GM12878 (cell line): Measurements from ENCODE around the gene TPP2. TPM values are rescaled to one million over a fixed set of nuclear protein-coding genes. Genes with fewer than 3 reads are reported as not detected.

Experiments used
- ATAC-seq: fragments of 200-7000 bp; cut with Tn5 transposase; 3 replicates; pipeline ENCODE4 v1.9.1; 2020; ENCODE audit warnings: mild to moderate bottlenecking, moderate library complexity
- BruUV-seq: library from RNA; stranded (reverse); fragments of 400-500 nt; replicated peaks from 2 replicates; lab custom pipeline; 2021; lab: Mats Ljungman, UMichigan
- CTCF ChIA-PET: fragments of 300-600 bp; sonication (Branson Sonifier 250); formaldehyde crosslinking; extraction: SDS; loops from one replicate; lab custom pipeline; 2021; ENCODE audit warnings: inconsistent platforms; lab: Yijun Ruan, JAX
- POLR2A ChIA-PET: fragments of 350-600 bp; formaldehyde crosslinking; extraction: SDS; loops from one replicate; lab custom pipeline; 2021; ENCODE audit warnings: inconsistent platforms; lab: Charles Lee
- RAD21 ChIA-PET: fragments of 300-600 bp; sonication (Branson Sonifier 250); formaldehyde crosslinking; loops from one replicate; lab custom pipeline; 2023; ENCODE audit warnings: antibody characterized with exemption; ENCODE audit not compliant: unreplicated experiment; lab: Charles Lee
- SMC1A ChIA-PET: fragments of 300-600 bp; sonication (Branson Sonifier 250); formaldehyde crosslinking; loops from one replicate; lab custom pipeline; 2023; ENCODE audit not compliant: unreplicated experiment, uncharacterized antibody; lab: Charles Lee
- DNase-seq: peaks from one replicate; pipeline ENCODE4 v3.0.0-alpha.2; 2011; ENCODE audit warnings: low read depth, low spot score
- FAIRE-seq: peaks from 3 replicates; lab custom pipeline; 2011; peaks lifted over from hg19 to GRCh38; lab: Jason Lieb, UNC
- H2AFZ ChIP-seq: 2 replicates; pipeline ENCODE4 v1.6.0; 2011; ENCODE audit warnings: low read depth, low read length, control low read depth; ENCODE audit not compliant: control insufficient read depth
- H3K27ac ChIP-seq: 2 replicates; pipeline ENCODE4 v1.5.1; 2011; ENCODE audit warnings: control low read depth; ENCODE audit not compliant: control insufficient read depth, insufficient read depth
- H3K27me3 ChIP-seq, 2 experiments: replicated peaks in 1 of 2; 2 replicates each; pipeline versions ENCODE4 v1.6.0 to v1.6.1; 2011; ENCODE audit warnings: low read length in 1 of 2; ENCODE audit not compliant: control insufficient read depth in 2 of 2, insufficient read depth in 2 of 2
- H3K36me3 ChIP-seq, 2 experiments: 2 replicates each; pipeline ENCODE4 v1.5.1; 2011; ENCODE audit warnings: low read length in 1 of 2; ENCODE audit not compliant: control insufficient read depth in 2 of 2, insufficient read depth in 2 of 2
- H3K4me1 ChIP-seq: 2 replicates; pipeline ENCODE4 v1.6.1; 2011; ENCODE audit warnings: mild to moderate bottlenecking, low read length, moderate library complexity, mixed read lengths; ENCODE audit not compliant: control insufficient read depth, insufficient read depth
- H3K4me2 ChIP-seq: 2 replicates; pipeline ENCODE4 v1.6.0; 2011; ENCODE audit warnings: control low read depth; ENCODE audit not compliant: control insufficient read depth, insufficient read depth
- H3K4me3 ChIP-seq: fragments of 200-600 bp; sonication (generic); 2 replicates; pipeline ENCODE4 v1.5.1; 2016
- H3K79me2 ChIP-seq: 2 replicates; pipeline ENCODE4 v1.6.0; 2011; ENCODE audit warnings: low read length; ENCODE audit not compliant: control insufficient read depth, insufficient read depth
- H3K9ac ChIP-seq: 2 replicates; pipeline ENCODE4 v1.8.0; 2011; ENCODE audit warnings: low read length, control low read depth, mixed read lengths; ENCODE audit not compliant: control insufficient read depth, insufficient read depth
- H3K9me3 ChIP-seq: replicated peaks from 3 replicates; pipeline ENCODE4 v1.5.1; 2011; ENCODE audit warnings: mild to moderate bottlenecking, low read length; ENCODE audit not compliant: control insufficient read depth, insufficient read depth
- H4K20me1 ChIP-seq: 2 replicates; pipeline ENCODE4 v1.6.0; 2011; ENCODE audit not compliant: control insufficient read depth, insufficient read depth
- EGR1 ChIP-seq, 2 experiments: IDR thresholded peaks; 1 replicate in 1 of 2; 2 replicates in 1 of 2; pipeline ENCODE4 v1.6.1; 2011 to 2012; ENCODE audit warnings: low read depth in 2 of 2, low read length in 2 of 2, borderline replicate concordance in 1 of 2, mild to moderate bottlenecking in 1 of 2, moderate library complexity in 1 of 2
- ELK1 ChIP-seq: IDR thresholded peaks from 2 replicates; pipeline ENCODE4 v1.6.1; 2012; ENCODE audit warnings: low read depth, low read length, improper control_type of control experiment
- GATAD2B ChIP-seq: fragments of 450-650 bp; conservative IDR thresholded peaks from 2 replicates; pipeline ENCODE4 v1.6.1; 2017; ENCODE audit warnings: low read depth, mild to moderate bottlenecking, moderate library complexity
- LARP7 ChIP-seq: fragments of 450-650 bp; IDR thresholded peaks from 2 replicates; pipeline ENCODE4 v1.6.1; 2017; ENCODE audit warnings: mild to moderate bottlenecking
- PAX8 ChIP-seq: fragments of 450-650 bp; IDR thresholded peaks from 2 replicates; pipeline ENCODE4 v1.6.1; 2017; ENCODE audit warnings: mild to moderate bottlenecking, moderate library complexity
- REST ChIP-seq: IDR thresholded peaks from 2 replicates; pipeline ENCODE4 v1.6.1; 2012; ENCODE audit warnings: mild to moderate bottlenecking, low read depth, low read length
- SIX5 ChIP-seq: IDR thresholded peaks from 2 replicates; pipeline ENCODE4 v1.6.1; 2011; ENCODE audit warnings: mild to moderate bottlenecking, low read depth, low read length, moderate library complexity; ENCODE audit not compliant: severe bottlenecking
- SMAD5 ChIP-seq: IDR thresholded peaks from 2 replicates; pipeline ENCODE4 v1.6.1; 2016; ENCODE audit warnings: antibody characterized with exemption, low read depth
- USF2 ChIP-seq: IDR thresholded peaks from 2 replicates; pipeline ENCODE4 v1.6.1; 2011; ENCODE audit warnings: low read depth, low read length, improper control_type of control experiment, borderline replicate concordance
- ZNF207 ChIP-seq: fragments of 450-650 bp; IDR thresholded peaks from 2 replicates; pipeline ENCODE4 v1.6.1; 2014; ENCODE audit warnings: antibody characterized with exemption, mild to moderate bottlenecking, borderline replicate concordance
- WGBS: methylation state at CpG from one replicate; pipeline ENCODE4 v1.1.6; 2016; ENCODE audit warnings: low lambda C conversion rate; ENCODE audit not compliant: insufficient replicate concordance, insufficient coverage; ENCODE audit errors: missing lambda C conversion rate; 5-methylcytosine and 5-hydroxymethylcytosine counted together
- in situ Hi-C: fragments of 300-500 bp; cut with MboI; formaldehyde crosslinking; loops from 9 replicates; pipeline ENCODE4 v1.14.3; 2018; ENCODE audit warnings: mixed read lengths
- intact Hi-C: fragments of 100-400 bp; cut with micrococcal nuclease; formaldehyde crosslinking; loops from one replicate; pipeline ENCODE4 v1.14.2; 2022; ENCODE audit not compliant: unreplicated experiment
- polyA plus RNA-seq, 11 experiments: library from polyadenylated mRNA; depleted of rRNA in 4 of 11; unstranded in 6 of 11; stranded (reverse) in 5 of 11; fragments of >200 nt; fragmentation: Nextera tagmentation in 4 of 11; fragmentation: Illumina TruSeq in 1 of 11; extraction: Ambion mirVana in 4 of 11; extraction: Trizol in 1 of 11; gene quantifications; 1 replicate in 1 of 11; 2 replicates in 10 of 11; pipeline versions ENCODE4 v1.2.1 to v1.2.3, GENCODE V29; 2011 to 2016; ENCODE audit warnings: inconsistent platforms in 2 of 11, missing spikeins in 2 of 11, low read depth in 1 of 11
- total RNA-seq, 4 experiments: library from RNA; depleted of rRNA in 3 of 4; stranded (reverse); fragments of >200 nt in 3 of 4; fragmentation: Illumina TruSeq in 1 of 4; extraction: Trizol in 1 of 4; gene quantifications; 2 replicates each; pipeline versions ENCODE4 v1.2.1 to v1.2.3, GENCODE V29; 2013 to 2021
- TF ChIP-seq, protein P1 (sequence below): fragments of 150-350 bp; IDR thresholded peaks from 2 replicates; pipeline ENCODE4 v1.6.1; 2014; ENCODE audit warnings: mild to moderate bottlenecking, low read depth, low read length
- TF ChIP-seq, protein P2 (sequence below): IDR thresholded peaks from 2 replicates; pipeline ENCODE4 v1.6.1; 2012; ENCODE audit warnings: low read length, inconsistent platforms

TPP2 gene
- total and polyA plus RNA-seq, 10 of the 15 experiments (the other 5 are each of a cell fraction or from before 2014, with no cell fraction given): 18.4 to 82.3 (median 55.4) TPM

DNA sequence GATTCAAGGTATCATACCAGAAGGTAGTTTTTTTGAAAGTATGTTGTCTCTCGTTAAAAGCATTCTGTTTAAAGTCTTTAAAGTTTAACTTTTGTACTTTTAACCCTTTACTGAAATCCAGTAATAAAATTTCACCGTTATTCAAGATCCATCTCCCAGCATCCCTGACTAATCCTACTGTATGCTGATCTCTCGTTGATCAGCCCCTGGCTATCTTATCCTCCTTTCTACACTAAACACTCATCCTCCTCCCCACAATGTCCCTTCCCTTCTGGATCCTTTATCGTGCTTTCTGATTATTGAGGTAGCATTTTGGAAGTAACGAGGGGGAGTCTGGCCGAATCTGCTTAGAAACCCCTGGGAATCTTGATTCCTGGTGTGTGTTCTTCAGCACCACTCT, 1.3 kb downstream of the TPP2 start (continued):
- TF ChIP-seq REST (no peak), ZNF207 (no peak)

DNA sequence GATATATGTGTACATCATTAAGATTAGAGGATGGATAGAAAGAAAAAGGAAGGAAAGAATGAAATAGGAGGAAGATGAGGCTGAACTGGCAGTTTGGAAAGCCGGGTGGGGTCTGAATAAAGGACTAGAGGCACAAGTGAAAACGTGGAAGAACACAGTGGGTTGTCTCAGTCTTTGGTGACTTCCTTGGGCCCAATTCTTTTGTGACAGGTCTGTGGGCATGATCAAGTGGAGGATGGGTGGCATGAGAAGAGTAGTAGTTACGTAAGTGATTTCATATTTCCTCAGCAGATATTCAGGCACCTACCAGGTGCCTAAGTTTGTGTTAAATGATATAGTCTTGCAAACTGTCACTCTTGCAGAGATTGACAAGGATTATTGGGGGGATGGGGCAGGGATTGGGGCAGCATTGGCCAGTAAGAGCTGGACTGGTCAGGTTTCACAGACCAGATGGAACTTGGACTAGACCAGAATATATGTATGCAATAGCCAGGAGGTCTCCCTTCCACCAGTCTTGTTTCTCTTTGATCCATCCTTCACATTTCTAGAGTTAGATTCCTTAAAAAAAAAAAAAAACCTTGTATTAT, 2.7 kb downstream of the TPP2 start:
- 37% methylated on average over 3 of the region's 3 CpGs for WGBS
- peaks cover 93% of the 10 kb centered on the region for H3K79me2 ChIP-seq
- no peaks in the 10 kb centered on the region for H3K9me3 ChIP-seq
- peak overlapping the region; percentile 9; the same call in 1 of the 2 replicates for H3K9ac ChIP-seq
- H4K20me1 ChIP-seq: no peaks in the 10 kb centered on the region
- ATAC-seq: no peak
- no peak for FAIRE-seq
- ChIA-PET RAD21 (no interaction called here), POLR2A (no interaction called here), SMC1A (no interaction called here), CTCF (interaction anchor here (0.5 to 11.5 kb wide), 2 partner anchors 18 to 247 kb away, joined by 3 to 106 read pairs; partner anchors contain the start of gene ERCC5)
- no peak for DNase-seq
- TF ChIP-seq ELK1 (no peak), GATAD2B (no peak), PAX8 (no peak), SMAD5 (no peak), USF2 (no peak), SIX5 (no peak), LARP7 (no peak), EGR1 (IDR thresholded peaks at IDR 0.05; ENCODE audit: borderline replicate concordance in 1 of 2, low read depth in 2 of 2, low read length in 2 of 2) (no peak)
- TF ChIP-seq, protein P1, sequence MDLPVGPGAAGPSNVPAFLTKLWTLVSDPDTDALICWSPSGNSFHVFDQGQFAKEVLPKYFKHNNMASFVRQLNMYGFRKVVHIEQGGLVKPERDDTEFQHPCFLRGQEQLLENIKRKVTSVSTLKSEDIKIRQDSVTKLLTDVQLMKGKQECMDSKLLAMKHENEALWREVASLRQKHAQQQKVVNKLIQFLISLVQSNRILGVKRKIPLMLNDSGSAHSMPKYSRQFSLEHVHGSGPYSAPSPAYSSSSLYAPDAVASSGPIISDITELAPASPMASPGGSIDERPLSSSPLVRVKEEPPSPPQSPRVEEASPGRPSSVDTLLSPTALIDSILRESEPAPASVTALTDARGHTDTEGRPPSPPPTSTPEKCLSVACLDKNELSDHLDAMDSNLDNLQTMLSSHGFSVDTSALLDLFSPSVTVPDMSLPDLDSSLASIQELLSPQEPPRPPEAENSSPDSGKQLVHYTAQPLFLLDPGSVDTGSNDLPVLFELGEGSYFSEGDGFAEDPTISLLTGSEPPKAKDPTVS: no peak
- TF ChIP-seq, protein P2, sequence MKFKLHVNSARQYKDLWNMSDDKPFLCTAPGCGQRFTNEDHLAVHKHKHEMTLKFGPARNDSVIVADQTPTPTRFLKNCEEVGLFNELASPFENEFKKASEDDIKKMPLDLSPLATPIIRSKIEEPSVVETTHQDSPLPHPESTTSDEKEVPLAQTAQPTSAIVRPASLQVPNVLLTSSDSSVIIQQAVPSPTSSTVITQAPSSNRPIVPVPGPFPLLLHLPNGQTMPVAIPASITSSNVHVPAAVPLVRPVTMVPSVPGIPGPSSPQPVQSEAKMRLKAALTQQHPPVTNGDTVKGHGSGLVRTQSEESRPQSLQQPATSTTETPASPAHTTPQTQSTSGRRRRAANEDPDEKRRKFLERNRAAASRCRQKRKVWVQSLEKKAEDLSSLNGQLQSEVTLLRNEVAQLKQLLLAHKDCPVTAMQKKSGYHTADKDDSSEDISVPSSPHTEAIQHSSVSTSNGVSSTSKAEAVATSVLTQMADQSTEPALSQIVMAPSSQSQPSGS: no peak
- H3K4me2 ChIP-seq: peak overlapping the region; percentile 53
- no peak overlapping the region for H2AFZ ChIP-seq
- H3K27me3 ChIP-seq: no peaks in the 10 kb centered on the region
- H3K36me3 ChIP-seq: peaks cover 0 to 4% of the 10 kb centered on the region in 2 experiments; a peak in 2 of 4 replicates
- in situ Hi-C loops (loop anchor here (5.0 to 25.0 kb wide), 2 partner anchors 248 to 538 kb away; partner anchors contain the start of gene ERCC5), intact Hi-C loops (loop anchor here (10.0 kb wide), 1 partner anchor 535 kb away; no protein-coding TSS in a partner anchor)
- peak overlapping the region; percentile 77 for H3K4me3 ChIP-seq
- H3K27ac ChIP-seq: no peak overlapping the region
- H3K4me1 ChIP-seq: no peaks in the 10 kb centered on the region
- BruUV-seq: no TSS peak
